GM18870 (cell line): ENCODE results near the gene DIAPH3.

ENCODE experiments used
- ATAC-seq: cut with Tn5 transposase; IDR thresholded peaks from one replicate; pipeline ENCODE4 v1.9.1; 2021; ENCODE audit warnings: moderate library complexity; ENCODE audit not compliant: unreplicated experiment

The DIAPH3 gene

DNA sequence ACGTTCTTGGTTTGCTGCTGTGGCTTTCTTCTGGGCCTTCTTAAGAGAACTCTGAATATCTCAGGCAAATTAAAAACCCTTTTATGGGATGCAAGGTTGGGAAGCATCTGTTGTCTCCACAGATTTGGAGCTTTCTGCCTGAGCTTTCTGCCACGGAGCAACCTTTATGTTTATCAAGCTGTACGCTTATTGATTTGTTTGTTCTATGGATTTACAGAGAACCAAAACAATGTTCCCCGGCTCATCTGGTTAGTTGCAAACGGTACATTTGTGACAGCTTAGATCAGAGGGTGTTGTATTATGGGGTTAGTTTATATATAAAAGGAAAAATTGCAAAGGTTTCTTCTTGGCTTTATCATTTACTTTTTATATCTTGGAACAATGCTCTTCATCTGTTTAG is 479.6 kb downstream of the DIAPH3 start:
- no peak for ATAC-seq

DNA sequence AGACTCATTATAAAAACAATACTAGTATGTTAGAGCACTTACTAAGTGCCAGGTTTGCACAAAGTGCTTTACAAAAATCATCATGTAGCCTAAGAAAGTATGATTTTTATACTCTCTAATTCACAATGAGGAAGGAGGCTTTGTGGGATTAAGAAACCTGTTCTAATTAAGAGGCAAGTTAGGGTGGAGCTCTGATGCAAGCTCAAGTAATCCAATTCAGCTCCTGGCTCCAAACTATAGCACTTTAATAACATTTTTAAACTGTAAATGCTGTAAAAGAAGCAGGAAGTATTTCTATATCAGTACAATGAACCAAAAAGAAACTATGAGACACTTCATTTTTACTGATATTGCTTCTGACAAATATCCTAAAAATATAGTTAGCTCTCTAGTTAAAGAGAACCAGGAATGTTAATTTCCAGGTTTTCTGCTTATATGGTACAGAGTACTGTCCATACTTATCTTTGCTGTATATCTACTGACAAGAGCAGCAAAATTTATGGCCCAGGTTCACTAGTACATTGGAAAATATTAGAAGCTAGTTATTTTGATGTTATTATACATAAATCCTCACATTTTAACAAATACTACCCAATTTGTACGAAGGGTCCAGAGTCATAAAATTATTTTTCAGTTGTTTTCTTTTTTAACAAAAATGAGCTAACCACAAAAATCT is 482.0 kb downstream of the DIAPH3 start:
- no peak for ATAC-seq

DNA sequence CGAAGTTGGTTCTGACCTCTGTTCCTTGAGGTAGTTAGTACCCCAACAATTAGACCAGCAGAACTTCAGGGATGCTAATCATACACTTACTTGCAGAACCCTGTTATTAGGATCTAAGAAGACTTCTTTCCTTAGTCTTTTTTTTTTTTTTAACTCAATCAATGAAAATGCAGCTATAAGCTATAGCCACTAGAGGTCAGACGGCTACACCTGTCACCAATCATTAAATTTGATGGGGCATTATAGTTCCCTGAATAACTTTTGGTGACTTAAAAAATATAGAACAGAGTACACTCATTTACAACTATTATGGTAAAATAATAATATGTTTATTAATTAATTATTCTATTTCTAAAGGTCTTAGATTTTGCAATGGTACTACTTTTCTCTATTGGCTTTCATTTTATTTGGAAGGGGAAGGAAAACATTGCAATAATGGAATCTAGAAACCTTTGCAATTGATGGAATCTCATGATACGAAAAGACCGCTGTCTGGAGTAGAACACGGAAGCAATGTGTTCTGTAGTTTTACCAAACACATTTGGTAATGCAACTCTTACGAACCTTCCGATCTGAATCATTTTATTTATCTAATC is 483.2 kb downstream of the DIAPH3 start:
- no peak for ATAC-seq

DNA sequence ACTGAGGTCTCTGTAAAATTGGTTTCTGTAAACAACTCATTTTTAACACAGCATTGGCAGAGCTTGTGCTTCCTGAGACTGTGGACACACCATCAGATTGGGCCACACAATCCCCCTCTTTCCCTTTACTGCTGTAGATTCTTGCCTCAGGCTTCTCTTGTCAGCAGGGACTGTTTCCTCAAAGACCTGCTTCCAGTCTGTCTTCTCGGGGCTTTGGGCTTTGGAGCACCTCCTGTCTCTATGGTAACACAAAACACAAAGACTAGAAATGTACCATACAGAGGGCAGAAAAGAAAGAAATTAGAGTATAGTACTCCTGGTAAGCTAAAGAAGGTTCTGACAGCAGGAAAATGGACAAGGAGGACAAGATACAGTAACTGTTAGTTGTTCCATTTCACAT is 484.5 kb downstream of the DIAPH3 start:
- ATAC-seq, result no peak

DNA sequence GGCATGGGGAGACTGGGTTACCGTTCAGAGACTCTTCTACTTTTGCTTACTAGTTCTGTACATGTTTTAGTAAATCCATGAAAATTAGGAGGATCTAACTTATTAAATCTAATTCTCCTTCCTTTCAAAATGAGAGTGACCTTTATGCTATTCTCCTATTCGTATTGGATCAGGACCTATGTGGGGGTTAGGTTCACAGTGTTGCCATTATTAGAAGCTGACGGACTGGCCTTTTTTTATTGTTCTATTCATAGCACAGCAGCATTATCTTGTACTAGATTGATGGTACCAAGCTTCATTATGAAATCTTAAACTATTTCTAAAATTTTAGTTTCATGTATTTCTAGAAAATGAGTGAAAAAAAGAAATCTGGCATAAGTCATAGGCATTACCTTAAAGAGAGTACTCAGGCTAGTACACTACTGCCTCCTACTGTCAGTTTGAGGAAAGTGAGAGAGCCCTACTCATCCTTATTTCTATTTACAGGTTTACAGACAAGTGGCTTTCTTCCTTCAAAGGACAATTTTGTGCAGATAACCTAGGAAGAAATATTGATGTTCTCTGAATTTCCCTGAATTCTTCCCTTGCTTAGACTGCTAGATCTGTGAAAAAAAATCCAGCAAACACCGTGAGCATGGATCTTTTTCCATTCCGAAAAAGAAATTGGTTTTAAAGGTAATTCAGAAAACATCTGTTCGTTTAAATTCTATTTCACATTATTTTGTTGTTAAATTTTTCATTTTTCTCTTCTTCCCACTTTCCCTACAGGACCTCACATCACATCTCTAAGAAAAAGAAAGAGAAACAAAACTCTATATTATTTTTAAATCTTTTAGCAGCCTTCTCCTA is 485.5 kb downstream of the DIAPH3 start:
- ATAC-seq, result peak; percentile 64

DNA sequence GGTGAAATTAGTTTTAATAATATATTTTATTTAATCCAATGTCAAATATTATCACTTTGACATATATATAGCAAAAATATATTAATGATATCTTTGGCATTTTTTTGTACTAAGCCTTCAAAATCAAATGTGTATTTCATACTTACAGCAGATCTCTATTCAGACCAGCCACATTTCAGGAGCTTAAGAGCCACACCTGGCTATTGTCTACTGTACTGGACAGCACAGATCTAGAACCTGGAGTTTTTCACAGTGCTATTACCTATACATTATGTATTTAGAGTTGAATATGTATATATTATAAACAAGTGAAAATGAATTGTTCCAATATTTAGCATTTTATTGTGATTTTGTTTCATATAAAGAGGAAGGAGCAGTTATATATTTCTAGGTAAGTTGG is 486.3 kb downstream of the DIAPH3 start:
- ATAC-seq, result no peak

DNA sequence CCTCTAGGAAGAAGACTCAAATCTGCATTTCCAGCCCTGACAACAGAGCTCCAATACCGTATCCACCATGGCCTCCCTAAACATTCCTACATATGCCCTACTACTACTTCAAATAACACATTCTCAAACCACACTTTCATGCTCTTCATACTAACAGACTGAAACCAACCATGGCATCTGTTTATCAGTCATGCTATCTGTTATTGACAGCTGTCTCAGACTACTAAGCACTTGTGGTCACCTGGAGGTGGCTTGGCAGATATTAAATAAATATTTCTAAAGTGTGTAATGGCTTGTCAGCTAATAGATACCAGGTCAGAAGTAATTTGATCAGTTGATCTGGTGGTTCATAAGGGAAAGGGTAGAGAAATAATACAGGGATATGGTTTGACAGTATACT is 489.1 kb downstream of the DIAPH3 start:
- ATAC-seq, result peak; percentile 54

DNA sequence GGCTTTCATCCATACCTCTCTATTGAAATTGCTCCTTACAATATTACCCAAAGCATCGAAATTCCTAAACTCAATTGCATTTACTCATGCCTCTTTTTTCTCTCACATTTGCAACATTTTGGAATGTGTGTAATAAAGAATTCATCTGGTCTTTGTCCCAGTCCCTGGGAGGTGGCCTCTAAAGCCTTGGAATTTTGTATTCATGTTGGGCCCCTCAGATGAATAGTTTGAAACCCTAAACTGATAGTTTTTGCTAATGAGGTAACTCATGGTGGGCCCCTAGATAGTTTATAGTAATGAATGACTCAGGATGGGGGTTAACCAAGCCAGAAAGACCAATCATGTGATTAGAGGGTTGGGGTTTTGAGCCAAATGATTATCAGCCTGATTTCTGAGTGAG is 490.4 kb downstream of the DIAPH3 start:
- no peak for ATAC-seq

DNA sequence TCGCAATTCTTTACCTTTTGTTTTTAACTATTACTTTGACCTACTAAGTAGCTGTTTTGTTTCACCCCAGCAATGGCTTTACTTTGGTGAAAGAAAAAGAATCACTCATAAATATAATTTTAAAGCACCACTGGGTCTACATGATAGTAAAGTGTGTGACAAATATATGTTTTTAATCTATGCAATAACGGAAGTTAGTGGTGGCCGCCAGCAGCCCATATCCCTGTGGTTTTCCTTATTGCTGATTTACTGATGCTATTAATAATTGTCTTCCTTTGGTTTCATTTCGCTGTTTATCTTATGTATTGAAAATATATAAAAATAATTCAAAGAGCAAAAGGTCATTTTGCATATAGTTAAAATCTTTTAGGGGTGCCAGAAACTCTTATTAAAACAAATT is 491.3 kb downstream of the DIAPH3 start:
- ATAC-seq, result peak; percentile 35

DNA sequence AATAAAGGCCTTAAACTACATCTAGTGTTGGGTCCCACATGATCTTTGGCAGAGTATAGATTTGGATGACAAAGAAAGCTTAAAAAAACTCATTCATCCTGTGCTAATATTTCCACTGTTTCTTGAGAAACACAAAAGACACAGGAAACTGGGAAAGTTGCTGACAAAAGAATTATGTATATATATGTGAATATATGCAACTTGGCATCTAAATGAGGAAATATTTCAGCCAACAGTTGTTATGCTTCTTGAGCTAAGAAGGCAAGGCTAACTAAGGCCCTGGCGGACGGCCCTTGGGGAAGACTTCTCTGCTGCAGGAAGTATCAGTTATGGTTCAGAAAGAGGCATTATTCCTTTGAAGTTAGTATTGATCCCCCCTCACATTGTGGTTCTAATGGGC is 491.8 kb downstream of the DIAPH3 start:
- ATAC-seq, result peak; percentile 8

DNA sequence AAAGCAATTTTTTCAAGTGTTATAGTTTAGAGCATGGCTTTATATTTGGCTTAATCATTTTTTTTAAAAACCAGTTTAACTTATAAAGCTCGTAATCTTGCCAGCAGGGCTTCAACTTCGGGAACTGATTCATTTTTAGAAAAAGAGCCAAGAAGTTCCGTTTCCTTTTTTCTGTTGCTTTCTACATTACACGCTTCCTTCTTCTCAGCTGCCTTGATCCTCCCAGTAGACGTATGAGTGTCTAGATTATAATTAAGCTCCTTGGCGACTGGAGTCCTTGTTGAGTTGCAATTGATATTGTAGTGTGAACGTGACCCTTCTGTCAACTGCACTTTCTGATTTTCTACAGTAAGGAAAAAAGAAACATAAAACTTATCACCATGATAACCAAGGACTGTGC is 497.2 kb downstream of the DIAPH3 start:
- ATAC-seq, result no peak

DNA sequence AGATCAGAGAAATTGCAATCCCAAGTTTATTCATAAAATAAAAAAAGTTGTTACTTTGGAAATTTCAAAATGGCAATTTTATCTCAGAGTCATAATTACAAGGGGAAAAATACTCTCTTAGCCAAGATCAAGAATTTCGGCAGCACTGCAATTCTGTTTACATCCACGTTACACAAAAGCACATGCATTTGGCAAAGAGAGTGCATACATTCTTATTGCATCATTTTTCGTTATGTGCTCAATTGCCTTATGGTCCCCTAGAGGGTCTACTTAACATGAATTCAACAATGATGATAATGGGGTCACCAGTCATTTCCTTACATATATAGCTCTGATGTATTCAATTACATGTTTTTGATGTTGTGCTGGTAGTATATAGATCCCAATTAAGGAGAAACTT is 498.0 kb downstream of the DIAPH3 start:
- ATAC-seq, result no peak

DNA sequence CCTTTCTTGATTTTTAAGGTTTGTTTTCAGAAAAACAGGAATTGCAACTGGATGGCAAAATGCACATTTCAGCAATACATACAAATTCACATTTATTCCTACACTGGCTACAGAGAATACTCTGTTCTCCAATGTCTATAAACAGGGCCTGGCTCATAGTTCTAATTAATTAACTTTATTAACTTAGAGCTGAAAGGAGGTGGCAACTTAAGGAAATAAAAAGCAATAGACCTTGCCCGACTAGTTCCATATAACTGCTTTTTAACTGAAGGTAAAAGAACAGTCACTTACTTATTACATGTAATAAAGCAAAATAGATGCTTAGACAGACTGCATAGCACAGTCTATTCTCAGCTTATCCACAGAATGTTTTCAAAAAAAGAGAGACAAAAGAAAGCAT is 498.5 kb downstream of the DIAPH3 start:
- ATAC-seq, result no peak

DNA sequence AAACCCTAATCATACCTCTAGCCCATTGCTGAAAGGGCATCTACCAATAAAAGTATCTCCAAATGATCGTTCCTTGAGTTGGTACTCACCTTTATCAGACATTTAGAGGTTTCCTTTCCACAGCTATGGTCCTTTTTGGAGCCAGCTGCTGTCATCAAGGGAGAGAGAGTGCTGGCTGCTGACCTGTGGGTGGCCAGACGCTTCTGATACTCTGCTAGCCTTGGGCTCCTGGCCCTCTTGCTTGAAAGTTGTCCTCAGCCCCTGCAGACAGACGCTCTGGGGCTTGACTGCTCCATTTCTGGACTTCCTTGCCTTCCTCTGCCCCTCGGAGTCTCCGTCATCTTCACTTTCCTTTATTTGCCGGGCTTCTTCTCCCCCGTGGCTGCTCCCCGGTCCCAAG is 499.1 kb downstream of the DIAPH3 start:
- ATAC-seq, result no peak

DNA sequence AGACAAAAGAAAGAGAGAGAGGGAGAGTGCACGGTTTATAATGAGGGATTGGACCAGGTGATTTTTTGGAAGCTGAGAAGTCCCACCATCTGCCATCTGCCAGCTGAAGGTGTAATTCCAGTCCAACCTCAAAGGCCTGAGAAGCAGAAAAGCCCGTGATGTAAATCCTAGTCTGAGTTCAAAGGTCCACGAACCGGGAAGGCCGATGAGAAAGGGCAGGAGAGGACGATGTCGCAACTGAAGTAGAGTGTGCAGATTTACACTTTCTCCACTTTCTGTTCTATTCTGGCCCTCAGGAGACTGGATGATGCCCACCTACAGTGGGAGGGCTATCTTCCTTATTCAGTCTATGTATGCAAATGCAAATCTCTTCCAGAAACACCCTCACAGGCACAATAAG is 500.0 kb downstream of the DIAPH3 start:
- ATAC-seq, result no peak

DNA sequence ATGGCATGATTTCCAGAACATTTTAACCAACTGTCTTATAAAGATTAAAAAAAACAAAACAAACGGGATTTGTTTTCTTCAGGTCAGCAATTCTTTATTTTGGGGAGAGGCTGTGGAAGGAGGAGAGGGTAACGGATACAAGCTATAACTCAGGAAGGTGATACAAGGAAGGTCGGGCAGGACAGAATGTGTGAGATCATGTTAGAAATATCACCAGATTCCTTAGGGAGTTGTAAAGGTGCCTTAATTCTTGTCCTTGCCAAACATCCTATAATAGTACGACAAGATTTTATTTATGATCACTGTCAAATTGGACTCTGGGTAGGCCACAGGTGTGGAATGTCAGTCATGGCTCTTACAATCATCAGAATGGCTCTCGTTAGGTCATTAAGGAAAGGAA is 503.1 kb downstream of the DIAPH3 start:
- ATAC-seq, result no peak

DNA sequence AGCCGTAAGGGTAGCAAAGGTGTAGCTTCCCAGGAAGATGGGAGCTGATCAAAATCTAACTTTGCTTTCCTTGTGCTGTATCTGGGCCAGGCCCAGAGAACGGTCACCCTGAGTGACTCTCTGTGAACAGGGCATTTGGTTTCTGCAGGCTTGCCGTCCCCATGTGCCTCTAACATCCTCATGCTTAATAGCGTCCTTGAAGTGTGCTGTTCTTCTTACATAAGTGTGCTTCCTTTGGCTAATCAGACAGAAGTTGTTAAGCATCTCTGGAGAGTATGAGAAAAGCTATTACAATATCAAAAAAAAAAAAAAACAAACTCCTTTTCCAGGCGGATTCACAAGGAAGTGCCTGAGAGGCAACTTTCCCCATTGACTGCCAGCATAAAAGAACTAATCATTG is 503.7 kb downstream of the DIAPH3 start:
- ATAC-seq, result no peak

DNA sequence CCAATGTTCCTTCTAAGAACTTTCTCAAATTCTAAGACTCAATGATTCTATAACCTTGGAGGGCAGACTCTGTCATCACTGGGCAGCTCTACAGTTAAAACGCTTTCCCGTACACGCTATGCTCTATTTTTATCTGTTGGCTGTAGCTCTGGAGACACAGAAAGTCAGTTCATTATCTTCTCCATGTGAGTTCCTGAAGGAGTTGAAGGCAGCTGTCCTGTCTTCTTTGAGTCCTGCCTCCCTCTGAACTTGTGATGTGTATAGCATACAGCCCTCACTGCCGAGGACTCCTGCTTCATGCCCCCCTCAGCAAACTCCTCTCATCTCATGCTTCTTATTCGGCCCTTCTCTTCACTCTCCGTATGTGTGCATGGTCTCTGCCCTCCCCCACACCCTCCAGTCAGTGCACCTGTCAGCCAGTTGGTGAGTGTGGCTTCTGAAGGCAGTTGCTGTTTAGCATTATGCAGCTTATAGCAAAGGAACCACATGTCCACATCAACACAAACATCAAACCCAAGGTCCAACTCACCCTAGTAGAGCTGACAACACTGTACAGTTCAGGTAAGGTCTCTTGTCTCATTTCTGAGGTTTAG is 504.9 kb downstream of the DIAPH3 start:
- ATAC-seq, result no peak

DNA sequence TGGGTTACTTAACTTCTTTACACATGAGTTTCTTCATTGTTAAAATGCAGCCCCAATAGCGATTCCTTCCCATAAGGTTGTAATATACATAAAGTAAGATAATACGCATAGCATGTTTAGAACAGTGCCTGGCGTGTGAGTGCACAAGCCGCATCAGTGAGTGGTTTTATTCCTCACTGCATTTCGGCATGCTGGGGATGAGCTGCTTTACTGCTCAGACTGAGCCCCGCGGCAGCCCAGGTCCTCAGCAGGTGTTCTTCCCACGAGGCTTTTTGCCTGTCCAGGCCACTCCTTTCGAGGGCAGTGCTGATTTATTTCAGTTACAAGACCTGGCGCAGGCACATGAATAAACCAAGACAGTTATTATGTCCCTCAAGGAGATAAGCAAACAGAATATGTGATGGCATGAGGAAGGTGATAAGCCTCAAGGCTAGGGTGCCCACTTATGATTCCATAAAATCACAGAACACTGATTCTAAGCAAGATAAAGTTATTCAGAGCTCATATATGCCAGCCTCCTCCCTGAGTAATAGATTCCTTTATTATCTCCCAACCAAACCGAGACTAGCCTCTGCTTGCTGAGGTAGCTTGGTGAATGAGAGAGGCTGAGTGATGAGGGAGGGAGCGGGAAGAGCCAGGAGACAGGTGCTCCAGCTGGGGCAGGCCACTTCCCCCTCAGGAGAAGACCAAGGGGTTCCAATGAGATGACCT is 505.5 kb downstream of the DIAPH3 start:
- ATAC-seq, result no peak

DNA sequence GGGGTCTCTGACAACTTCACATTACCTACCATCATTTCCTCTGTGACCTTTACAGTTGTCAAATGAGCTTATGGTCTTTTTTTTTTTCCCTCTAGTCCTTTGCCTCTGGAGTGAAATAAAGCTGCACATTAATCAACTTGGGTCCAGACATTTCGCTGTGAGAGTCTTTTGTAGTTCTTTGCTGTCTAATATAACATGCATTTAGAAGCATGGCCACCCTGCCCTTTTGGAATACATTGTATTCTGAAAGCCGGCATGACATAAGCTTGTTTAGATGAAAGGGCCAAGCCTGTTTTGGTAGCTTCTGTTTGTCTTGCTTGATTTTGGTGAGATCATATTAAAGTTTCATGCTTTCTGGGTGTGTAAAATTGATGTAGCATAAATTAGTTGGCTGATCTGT is 509.8 kb downstream of the DIAPH3 start:
- ATAC-seq, result no peak

DNA sequence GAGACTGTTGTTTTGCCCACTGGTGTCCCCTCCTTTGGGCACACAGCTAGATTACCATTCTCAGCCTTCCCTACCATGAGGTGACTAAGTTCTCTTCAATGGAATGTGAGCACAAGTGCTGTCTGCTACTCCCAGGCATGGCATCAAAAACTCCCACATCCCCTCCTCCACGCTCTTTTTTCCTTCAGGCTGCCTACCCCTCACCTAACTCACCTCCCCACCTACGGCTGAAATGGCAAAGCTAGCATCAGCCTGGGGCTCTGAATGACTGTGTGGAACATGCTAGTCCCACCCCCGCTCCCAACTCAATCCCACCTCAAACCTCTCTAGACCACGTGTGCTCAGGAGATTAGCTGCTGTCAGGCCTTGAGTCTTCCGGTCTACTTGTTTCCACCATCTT is 512.2 kb downstream of the DIAPH3 start:
- ATAC-seq, result no peak
